RPMI7951 (cell line): Measurements from ENCODE around the gene SLA2. TPM values are rescaled to one million over a fixed set of nuclear protein-coding genes. Genes with fewer than 3 reads are reported as not detected.
"Not testable (repeated sequence)": the region's sequence is repeated elsewhere in the genome, so short reads cannot be mapped to it uniquely, and the experiment has no call there.

Experiments used
- DNase-seq: peaks from one replicate; pipeline ENCODE4 v3.0.0-alpha.2; 2012; ENCODE audit warnings: low read depth
- total RNA-seq: library from RNA; depleted of rRNA; stranded (reverse); fragments of >200 nt; shearing (Covaris generic); gene quantifications from 2 replicates; pipeline ENCODE4 v1.2.3, GENCODE V29; 2014; rRNA removed

The SLA2 gene
- total RNA-seq, result not detected in 2 replicates

DNA sequence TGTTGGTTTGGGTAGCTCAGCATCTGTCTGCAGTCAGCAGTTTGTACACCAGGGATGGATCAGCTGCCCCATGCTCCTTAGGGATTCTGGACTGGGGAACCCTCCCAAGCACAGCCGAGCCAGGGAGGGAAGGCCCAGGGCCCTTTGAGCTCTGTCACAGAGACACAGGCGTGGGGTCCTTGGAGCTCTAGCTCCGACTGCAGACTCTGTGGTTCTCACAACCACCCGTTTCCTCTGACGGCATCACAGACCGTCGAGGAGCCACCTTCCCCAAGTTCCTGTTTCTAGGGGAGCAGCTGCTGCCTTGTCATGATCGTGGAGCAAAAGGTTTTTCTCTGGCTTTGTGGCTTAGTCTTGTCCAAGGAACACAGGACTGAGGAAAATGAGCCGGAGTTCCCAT, at the start of gene SLA2:
Gene SLA2, minus strand, starts transcription at position 199 of the 400 bp plus-strand sequence. CDS start 4,861 bp downstream, outside the sequence.
- no peak for DNase-seq

- not testable (repeated sequence) for DNase-seq
Observed at GRCh38 chr20:36695467-36695866, 49.5 kb upstream of the SLA2 start.

GRCh38 chr20:36688630-36689029, 42.6 kb upstream of the SLA2 start:
- DNase-seq, result no peak

- no peak for DNase-seq
Observed at GRCh38 chr20:36687850-36688249, 41.9 kb upstream of the SLA2 start.

DNA sequence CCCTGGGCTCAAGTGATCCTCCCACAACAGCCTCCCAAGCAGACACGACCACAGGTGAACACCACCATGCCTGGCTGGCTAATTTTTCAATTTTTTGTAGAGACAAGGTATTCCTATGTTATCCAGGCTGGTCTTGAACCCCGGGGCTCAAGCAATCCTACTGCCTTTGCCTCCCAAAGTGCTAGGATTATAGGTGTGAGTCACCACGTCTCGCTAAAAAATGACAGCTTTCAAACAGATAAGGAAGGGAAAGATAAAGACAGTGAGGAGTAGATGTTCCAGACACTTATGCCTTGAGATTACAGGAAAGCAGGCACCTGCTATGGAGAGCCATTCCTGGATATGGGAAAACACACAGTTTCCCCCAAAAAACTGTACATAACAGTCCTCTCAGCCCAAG, 40.9 kb upstream of the SLA2 start:
- DNase-seq, result no peak

GRCh38 chr20:36686504-36686903, 40.5 kb upstream of the SLA2 start:
- DNase-seq, result no peak

DNA sequence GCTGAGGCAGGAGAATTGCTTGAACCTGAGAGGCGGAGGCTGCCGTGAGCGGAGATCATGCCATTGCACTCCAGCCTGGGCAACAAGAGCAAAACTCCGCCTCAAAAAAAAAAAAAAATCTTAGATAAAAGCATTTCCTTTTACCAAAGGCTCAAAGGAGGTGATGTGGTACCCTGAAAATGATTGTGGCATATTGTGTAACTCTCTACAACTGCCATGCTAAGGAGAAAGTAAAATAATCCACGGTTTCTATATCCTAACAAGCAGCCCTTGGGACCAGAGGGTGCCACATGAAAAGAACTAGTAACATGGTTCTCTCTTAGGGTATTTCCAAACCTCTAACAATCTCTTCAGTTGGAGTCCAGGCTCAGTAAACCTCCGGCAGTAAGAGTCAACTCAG, 38.8 kb upstream of the SLA2 start:
- DNase-seq, result no peak

GRCh38 chr20:36682311-36682710, 36.3 kb upstream of the SLA2 start:
- no peak for DNase-seq

DNA sequence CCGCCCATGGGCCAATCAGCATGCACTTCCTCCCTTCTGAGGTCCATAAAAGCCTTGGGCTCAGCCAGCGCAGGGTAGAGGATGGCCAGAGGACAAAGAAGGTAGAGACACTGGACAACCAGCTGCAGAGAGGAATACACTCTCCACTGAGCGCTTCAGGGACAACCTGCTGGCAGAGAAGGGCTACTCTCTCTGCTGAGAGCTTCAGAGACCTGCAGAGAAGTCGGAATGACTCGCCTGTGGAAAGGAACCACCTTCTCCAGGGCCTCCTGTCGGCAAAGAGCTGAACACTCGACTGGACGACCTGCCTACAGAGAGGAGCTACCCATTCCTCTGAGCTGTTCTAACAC, 31.4 kb upstream of the SLA2 start:
- no peak for DNase-seq

- DNase-seq, result no peak
Observed at GRCh38 chr20:36676701-36677421, 30.9 kb upstream of the SLA2 start.

DNA sequence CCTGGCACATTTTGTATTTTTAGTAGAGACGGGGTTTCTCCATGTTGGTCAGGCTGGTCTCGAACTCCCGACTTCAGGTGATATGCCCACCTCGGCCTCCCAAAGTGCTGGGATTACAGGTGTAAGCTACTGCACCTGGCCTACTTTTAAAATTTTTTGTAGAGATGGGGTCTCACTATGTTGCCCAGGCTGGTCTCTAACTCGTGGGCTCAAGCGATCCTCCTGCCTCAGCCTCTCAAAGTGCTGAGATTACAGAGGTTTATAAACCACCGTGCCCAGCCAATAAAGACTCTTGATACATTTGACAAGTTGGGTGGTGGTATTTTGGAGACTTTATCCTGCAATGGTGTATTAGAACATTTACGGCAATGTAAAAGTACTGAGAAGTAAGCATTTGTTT, 29.5 kb upstream of the SLA2 start:
- not testable (repeated sequence) for DNase-seq

GRCh38 chr20:36672991-36673390, 27.0 kb upstream of the SLA2 start:
- no peak for DNase-seq

- no peak for DNase-seq
Observed at GRCh38 chr20:36670665-36671357, 24.8 kb upstream of the SLA2 start.

GRCh38 chr20:36666181-36666740, 20.3 kb upstream of the SLA2 start:
- DNase-seq, result peak; percentile 30

- no peak for DNase-seq
Observed at GRCh38 chr20:36663031-36663430, 17.0 kb upstream of the SLA2 start.

GRCh38 chr20:36658300-36658699, 12.3 kb upstream of the SLA2 start:
- DNase-seq, result no peak

GRCh38 chr20:36656733-36657132, 10.7 kb upstream of the SLA2 start:
- no peak for DNase-seq

DNA sequence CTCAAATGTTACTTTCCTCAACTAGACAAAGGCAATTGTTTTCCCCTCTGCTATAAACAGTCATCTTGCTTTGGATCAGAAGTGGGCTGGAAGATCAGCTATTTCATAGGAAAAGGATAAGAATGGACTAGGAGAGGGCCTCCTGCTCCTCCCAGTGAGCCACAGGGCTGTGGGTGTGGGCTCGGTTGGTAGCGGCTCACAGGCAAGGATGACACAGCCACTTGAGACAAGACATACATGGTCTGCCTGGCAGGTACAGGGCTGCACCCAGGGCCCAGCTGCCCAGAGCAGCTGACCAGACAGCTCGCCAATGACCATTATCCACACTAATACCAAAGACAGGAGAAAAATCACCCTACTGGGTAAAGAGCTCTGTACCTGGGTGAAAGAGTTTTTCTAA, 9.0 kb upstream of the SLA2 start:
- DNase-seq, result no peak

DNA sequence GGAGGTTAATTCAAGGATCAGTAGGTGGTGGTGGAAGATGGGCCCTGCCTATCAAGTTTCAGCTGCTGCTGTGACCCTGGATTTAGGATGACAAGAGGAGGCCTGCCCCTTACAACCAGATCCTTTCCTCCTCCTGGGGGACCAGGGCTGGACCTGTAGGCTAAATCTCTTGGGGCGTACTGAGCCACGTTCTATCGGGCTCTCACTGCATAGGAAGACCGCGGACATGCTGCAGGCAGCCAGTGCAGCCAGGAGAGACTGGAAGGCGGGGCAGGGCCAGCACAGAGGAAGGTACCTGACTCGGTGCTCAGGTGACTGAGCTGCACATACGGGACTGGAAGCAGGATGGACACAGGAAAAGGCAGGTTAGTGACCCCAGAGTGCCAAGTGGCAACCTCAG, 8.5 kb upstream of the SLA2 start:
- DNase-seq, result no peak

DNA sequence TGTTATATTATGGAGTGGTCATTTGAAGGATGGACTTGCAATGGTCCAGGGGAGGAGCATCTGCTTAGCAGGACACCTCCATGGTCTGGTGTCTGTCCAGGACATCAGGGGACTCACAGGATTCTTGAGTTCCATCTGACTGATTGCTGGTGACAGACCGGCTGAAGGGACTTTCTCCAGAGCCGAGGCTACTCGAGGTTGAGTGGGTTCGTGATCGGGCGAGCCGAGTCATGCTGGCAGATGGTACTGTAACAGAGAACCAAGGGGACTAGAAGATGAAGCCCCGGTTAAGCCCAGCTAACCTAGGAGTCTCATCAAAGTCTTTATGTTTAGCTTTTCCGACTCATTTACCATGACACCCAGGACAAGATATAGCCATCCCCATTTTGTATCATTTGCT, 7.5 kb upstream of the SLA2 start:
- no peak for DNase-seq

GRCh38 chr20:36647196-36648121, 1.5 kb upstream of the SLA2 start:
- no peak for DNase-seq

DNA sequence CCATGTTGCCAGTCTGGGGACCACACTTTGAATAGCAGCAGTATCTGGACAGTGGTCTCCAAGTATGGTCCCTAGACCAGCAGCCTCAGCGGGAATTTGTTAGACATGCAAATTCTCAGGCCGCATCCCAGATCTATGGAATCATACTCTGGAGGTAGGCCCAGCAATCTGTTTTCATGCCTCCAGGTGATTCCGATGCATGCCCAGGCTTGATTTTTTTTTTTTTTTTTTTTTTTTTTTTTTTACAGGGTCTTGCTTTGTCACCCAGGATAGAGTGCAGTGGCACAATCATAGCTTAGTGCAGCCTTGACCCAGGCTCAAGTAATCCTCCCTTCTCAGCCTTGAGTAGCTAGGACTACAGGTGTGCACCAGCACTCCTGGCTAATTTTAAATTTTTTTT, 682 bp upstream of the SLA2 start:
- no peak for DNase-seq
